GM23248 (cell line): ENCODE data around the gene TMEM270.

Experiments
- EZH2 ChIP-seq: fragments of 200-600 bp; sonication (generic); IDR thresholded peaks from 2 replicates; pipeline ENCODE4 v1.6.1; 2018; ENCODE audit warnings: antibody characterized with exemption, mild to moderate bottlenecking; ENCODE audit not compliant: insufficient read depth, poor library complexity, severe bottlenecking
- EZH2phosphoT487 ChIP-seq: fragments of 200-600 bp; sonication (generic); IDR thresholded peaks from 2 replicates; pipeline ENCODE4 v1.6.1; 2018; ENCODE audit warnings: antibody characterized with exemption, moderate library complexity, mild to moderate bottlenecking, low read depth; ENCODE audit not compliant: insufficient read depth

- no peak for TF ChIP-seq EZH2
- no peak for TF ChIP-seq EZH2phosphoT487
These were observed 5.4 kb downstream of the TMEM270 start for GRCh38 chr7:73866446-73866767.
